ENCODE measurements around the gene VWC2. TPM values are rescaled to one million over a fixed set of nuclear protein-coding genes. Genes with fewer than 3 reads are reported as not detected.

VWC2 gene
- total and polyA plus RNA-seq, 2 of the 4 experiments (the other 2 are of a cell fraction) = not detected

DNA sequence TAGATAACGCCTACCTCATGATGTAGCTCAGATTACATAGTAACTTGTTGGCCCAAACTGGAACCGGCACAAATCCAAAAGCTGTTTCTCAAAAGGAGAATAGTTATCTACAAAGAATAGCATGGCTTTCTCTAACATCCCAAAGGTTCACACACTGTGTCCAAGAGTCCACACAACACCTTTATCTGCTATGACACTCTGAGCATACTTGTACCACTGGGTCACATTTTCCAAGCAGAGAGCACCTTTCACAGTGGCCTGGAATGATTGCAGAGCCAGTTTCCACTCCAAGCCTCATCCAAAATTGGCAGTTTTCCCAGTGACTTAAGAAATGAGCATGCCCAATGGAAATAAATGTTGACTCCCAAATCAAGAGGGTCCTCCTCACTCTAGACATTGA lies 155.3 kb downstream of the VWC2 start:
- Histone ChIP-seq H3K9ac (ENCODE audit: low read depth, low read length) (no peak overlapping the region), H3K79me1 (ENCODE audit: low read depth in 1 of 2, low read length in 2 of 2) (no peaks in the 10 kb centered on the region), H4K91ac (ENCODE audit: insufficient read depth, low read depth, low read length) (no peak overlapping the region), H2BK120ac (ENCODE audit: low read depth, low read length) (no peak overlapping the region), H3K4ac (ENCODE audit: low read depth, low read length) (no peak overlapping the region), H3K18ac (ENCODE audit: low read depth, low read length) (no peak overlapping the region), H2BK15ac (ENCODE audit: low read depth, low read length) (no peak overlapping the region), H2BK5ac (ENCODE audit: low read depth, low read length, poor library complexity, severe bottlenecking) (no peak overlapping the region), H2AK5ac (ENCODE audit: low read depth, low read length) (no peak overlapping the region), H3K56ac (ENCODE audit: extremely low read depth, insufficient read depth, low read length) (no peak overlapping the region), H3K36me3 (ENCODE audit: control insufficient read depth, insufficient read depth, low read length) (no peaks in the 10 kb centered on the region), H4K5ac (ENCODE audit: low read depth, low read length) (no peak overlapping the region), H3K27ac (ENCODE audit: insufficient read depth, low read length) (no peak overlapping the region), H3K4me1 (ENCODE audit: control insufficient read depth, insufficient read depth, low read length) (no peaks in the 10 kb centered on the region), H3K9me3 (ENCODE audit: control insufficient read depth, insufficient read depth, low read length) (peaks cover 21% of the 10 kb centered on the region), H4K20me1 (ENCODE audit: insufficient read depth, low read length) (no peaks in the 10 kb centered on the region), H3K9me1 (ENCODE audit: insufficient read depth, low read length) (no peaks in the 10 kb centered on the region), H2BK20ac (ENCODE audit: low read depth, low read length) (no peak overlapping the region), H3K4me3 (ENCODE audit: insufficient read depth, low read depth, low read length) (no peak overlapping the region), H4K8ac (ENCODE audit: low read depth in 2 of 2, low read length in 2 of 2) (no peak overlapping the region), H3K4me2 (ENCODE audit: low read depth, low read length) (no peak overlapping the region), H3K27me3 (ENCODE audit: control insufficient read depth, insufficient read depth, low read length) (no peaks in the 10 kb centered on the region), H3K23ac (ENCODE audit: low read depth, low read length) (no peak overlapping the region), H2AFZ (replicated peaks; ENCODE audit: low read length, poor library complexity) (no peak overlapping the region), H3K14ac (replicated peaks; ENCODE audit: low read depth, low read length) (no peak overlapping the region), H2AK9ac (replicated peaks; ENCODE audit: low read depth, low read length, poor library complexity) (no peak overlapping the region)
- no peak for DNase-seq
- no CpG with 5 or more reads among the region's 2 CpGs for WGBS, 2 experiments (ENCODE audit: extremely low coverage in 2 of 2, insufficient read length in 1 of 2)
- ATAC-seq (ENCODE audit: low read depth) = no peak
- in situ Hi-C loops (cut with MboI; ENCODE audit: low sequenced_read_pairs) (no loop called here), dilution Hi-C loops (cut with HindIII; ENCODE audit: low sequenced_read_pairs, unreplicated experiment) (no loop called here), intact Hi-C loops (cut with micrococcal nuclease) (no loop called here)
- CTCF ChIA-PET = no interaction called here
- no TSS peak for BruUV-seq (replicated peaks)
- TF ChIP-seq, protein P1, sequence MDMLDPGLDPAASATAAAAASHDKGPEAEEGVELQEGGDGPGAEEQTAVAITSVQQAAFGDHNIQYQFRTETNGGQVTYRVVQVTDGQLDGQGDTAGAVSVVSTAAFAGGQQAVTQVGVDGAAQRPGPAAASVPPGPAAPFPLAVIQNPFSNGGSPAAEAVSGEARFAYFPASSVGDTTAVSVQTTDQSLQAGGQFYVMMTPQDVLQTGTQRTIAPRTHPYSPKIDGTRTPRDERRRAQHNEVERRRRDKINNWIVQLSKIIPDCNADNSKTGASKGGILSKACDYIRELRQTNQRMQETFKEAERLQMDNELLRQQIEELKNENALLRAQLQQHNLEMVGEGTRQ (IDR thresholded peaks at IDR 0.05; ENCODE audit: low read depth, low read length) = no peak
- TF ChIP-seq RCOR1 (IDR thresholded peaks at IDR 0.05; ENCODE audit: insufficient replicate concordance, low read length) = no peak
- no peak for TF ChIP-seq SMC3 (IDR thresholded peaks at IDR 0.05; ENCODE audit: low read depth, low read length)
- no peak for TF ChIP-seq MXI1 (IDR thresholded peaks at IDR 0.05; ENCODE audit: borderline replicate concordance, low read depth, low read length)
- no peak for TF ChIP-seq NFE2L2 (IDR thresholded peaks at IDR 0.05; ENCODE audit: low read depth, low read length)
- no peak for TF ChIP-seq CHD1 (IDR thresholded peaks at IDR 0.05; ENCODE audit: low read depth, low read length)
- TF ChIP-seq RFX5 (IDR thresholded peaks at IDR 0.05; ENCODE audit: low read depth, low read length) = no peak
- TF ChIP-seq FOS (IDR thresholded peaks at IDR 0.05; ENCODE audit: low read depth, low read length) = no peak
- TF ChIP-seq MAZ (IDR thresholded peaks at IDR 0.05; ENCODE audit: borderline replicate concordance, low read depth, low read length) = no peak
- TF ChIP-seq CEBPB (IDR thresholded peaks at IDR 0.05; ENCODE audit: low read depth, low read length) = no peak
- TF ChIP-seq BHLHE40 (IDR thresholded peaks at IDR 0.05; ENCODE audit: low read depth, low read length) = no peak
- TF ChIP-seq POLR2A (IDR thresholded peaks at IDR 0.05; ENCODE audit: low read depth, low read length) = no peak
- TF ChIP-seq, protein P2, sequence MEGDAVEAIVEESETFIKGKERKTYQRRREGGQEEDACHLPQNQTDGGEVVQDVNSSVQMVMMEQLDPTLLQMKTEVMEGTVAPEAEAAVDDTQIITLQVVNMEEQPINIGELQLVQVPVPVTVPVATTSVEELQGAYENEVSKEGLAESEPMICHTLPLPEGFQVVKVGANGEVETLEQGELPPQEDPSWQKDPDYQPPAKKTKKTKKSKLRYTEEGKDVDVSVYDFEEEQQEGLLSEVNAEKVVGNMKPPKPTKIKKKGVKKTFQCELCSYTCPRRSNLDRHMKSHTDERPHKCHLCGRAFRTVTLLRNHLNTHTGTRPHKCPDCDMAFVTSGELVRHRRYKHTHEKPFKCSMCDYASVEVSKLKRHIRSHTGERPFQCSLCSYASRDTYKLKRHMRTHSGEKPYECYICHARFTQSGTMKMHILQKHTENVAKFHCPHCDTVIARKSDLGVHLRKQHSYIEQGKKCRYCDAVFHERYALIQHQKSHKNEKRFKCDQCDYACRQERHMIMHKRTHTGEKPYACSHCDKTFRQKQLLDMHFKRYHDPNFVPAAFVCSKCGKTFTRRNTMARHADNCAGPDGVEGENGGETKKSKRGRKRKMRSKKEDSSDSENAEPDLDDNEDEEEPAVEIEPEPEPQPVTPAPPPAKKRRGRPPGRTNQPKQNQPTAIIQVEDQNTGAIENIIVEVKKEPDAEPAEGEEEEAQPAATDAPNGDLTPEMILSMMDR (conservative IDR thresholded peaks at IDR 0.05; ENCODE audit: low read depth, low read length) = no peak
- TF ChIP-seq MAFK (IDR thresholded peaks at IDR 0.05; ENCODE audit: low read depth, low read length) = no peak
- TF ChIP-seq, protein P3, sequence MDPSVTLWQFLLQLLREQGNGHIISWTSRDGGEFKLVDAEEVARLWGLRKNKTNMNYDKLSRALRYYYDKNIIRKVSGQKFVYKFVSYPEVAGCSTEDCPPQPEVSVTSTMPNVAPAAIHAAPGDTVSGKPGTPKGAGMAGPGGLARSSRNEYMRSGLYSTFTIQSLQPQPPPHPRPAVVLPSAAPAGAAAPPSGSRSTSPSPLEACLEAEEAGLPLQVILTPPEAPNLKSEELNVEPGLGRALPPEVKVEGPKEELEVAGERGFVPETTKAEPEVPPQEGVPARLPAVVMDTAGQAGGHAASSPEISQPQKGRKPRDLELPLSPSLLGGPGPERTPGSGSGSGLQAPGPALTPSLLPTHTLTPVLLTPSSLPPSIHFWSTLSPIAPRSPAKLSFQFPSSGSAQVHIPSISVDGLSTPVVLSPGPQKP (IDR thresholded peaks at IDR 0.05; ENCODE audit: borderline replicate concordance, low read depth, low read length) = no peak
- TF ChIP-seq RAD21 (IDR thresholded peaks at IDR 0.05; ENCODE audit: low read length) = no peak
- POLR2A ChIA-PET (ENCODE audit: unreplicated experiment) = no interaction called here

All from IMR-90 (cell line).